Muscle layer of colon (tissue), 2 donors: ENCODE measurements around the gene C2orf42.
"Not testable (repeated sequence)": the region's sequence is repeated elsewhere in the genome, so short reads cannot be mapped to it uniquely, and the experiment has no call there.

Experiments used
- H3K27ac ChIP-seq: one replicate; pipeline ENCODE4 v1.7.0; 2013; ENCODE audit warnings: low read depth, mild to moderate bottlenecking, low read length, moderate library complexity
- H3K27me3 ChIP-seq, 2 donors: one replicate each; pipeline ENCODE4 v1.7.0; 2013; ENCODE audit warnings: low read length in 2 of 2, mild to moderate bottlenecking in 2 of 2; ENCODE audit not compliant: insufficient read depth in 2 of 2, control insufficient read depth in 1 of 2
- H3K36me3 ChIP-seq: one replicate; pipeline ENCODE4 v1.7.0; 2013; ENCODE audit warnings: mild to moderate bottlenecking, low read length; ENCODE audit not compliant: insufficient read depth
- H3K4me1 ChIP-seq: one replicate; pipeline ENCODE4 v1.7.0; 2013; ENCODE audit warnings: mild to moderate bottlenecking, low read length; ENCODE audit not compliant: insufficient read depth
- H3K4me3 ChIP-seq, 2 donors: one replicate each; pipeline ENCODE4 v1.7.0; 2013; ENCODE audit warnings: low read length in 2 of 2, low read depth in 1 of 2, mild to moderate bottlenecking in 1 of 2, moderate library complexity in 1 of 2
- H3K9ac ChIP-seq: one replicate; pipeline ENCODE4 v1.7.0; 2013; ENCODE audit warnings: low read length
- H3K9me3 ChIP-seq: one replicate; pipeline ENCODE4 v1.7.0; 2013; ENCODE audit warnings: mild to moderate bottlenecking, low read length
- donor health status: abdominal sarcoma.
- donor health status: Adenocarcinoma of cecum.

The C2orf42 gene

DNA sequence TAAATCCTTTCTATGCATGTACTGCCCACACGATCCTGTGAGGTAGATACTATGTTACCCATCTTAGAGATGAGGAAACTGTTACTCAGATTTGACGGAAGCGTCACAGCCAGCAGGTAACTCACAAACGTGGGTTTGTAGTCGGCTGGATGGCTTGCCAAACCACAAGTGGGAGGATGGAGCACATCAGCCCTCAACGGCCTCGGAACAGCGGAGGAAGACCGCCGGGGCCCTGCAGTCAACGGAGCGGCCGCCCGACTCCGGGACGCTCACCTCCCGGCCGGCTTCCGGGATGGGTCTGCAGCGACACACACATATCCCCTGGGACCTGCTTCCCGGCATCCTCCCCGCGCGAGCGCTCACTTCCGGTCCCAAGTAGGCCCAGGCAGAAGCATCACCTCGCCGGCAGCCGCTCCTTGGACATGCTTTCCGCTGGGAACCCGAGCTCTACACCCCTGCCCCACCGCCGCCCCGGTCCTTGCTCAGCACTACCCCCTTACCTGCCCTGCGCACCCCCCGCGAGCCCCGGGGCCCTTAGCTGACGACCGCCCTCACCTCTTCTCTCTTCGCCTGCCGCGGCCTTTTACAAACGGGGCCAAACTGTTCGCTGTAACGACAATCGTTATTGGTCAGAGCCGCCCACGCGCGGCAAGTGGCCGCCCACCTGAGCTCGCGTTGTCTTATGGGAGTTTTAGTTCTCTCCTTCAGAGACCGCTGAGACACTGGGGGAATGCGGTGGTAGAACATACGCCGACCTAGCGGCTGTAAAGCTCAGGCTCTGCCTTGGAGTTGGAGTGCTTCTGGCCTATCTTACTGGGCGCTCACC, at the start of gene C2orf42:
Gene C2orf42, minus strand, starts transcription at position 602 of the 826 bp plus-strand sequence. CDS start 9,034 bp downstream, outside the sequence.
- Histone ChIP-seq H3K9me3 (no peaks in the 10 kb centered on the region), H3K27ac (peak within 1 kb of the TSS; percentile 91), H3K36me3 (no peaks in the 10 kb centered on the region), H3K27me3 (no peaks in the 10 kb centered on the region), H3K4me1 (no peaks in the 10 kb centered on the region), H3K4me3 (peak within 1 kb of the TSS; percentile 51 to 71), H3K9ac (peak within 1 kb of the TSS; percentile 57)

DNA sequence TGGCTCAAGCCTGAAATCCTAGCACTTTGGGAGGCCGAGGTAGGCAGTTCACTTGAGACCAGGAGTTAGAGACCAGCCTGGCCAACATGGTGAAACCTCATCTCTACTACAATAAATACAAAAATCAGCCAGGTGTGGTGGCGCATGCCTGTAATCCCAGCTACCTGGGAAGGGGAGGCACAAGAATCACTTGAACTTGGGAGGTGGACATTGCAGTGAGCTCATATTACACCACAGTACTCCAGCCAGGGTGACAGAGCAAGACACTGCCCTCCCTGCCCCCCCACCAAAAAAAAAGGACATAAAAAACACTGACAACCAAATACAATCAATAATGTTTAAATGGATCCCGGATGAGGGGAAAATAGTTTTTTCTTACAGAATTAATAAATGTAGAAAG, 49.8 kb upstream of the C2orf42 start:
- Histone ChIP-seq H3K4me1 (peaks cover 11% of the 10 kb centered on the region), H3K36me3 (peaks cover 4% of the 10 kb centered on the region), H3K9ac (no peak overlapping the region), H3K27ac (no peak overlapping the region), H3K4me3 (no peak overlapping the region), H3K9me3 (no peaks in the 10 kb centered on the region), H3K27me3 (no peaks in the 10 kb centered on the region)

DNA sequence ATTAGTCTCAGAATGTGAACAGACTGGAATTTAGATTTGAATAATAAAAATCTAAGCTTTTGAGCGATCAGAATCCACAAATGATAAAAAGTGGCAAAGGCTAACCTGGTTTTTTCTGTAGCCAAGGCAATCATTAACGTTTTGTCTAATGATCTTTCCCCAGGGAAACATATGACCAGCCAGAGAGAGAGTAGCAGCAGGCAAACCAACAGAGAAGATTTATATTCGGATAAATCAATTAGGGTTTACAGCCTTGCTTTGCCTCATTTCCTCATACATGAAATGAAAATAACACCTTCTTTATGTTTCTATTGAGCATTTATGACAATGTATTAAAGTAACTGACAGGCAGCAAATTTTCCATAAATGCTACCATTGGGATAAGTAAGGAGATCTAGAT, 43.1 kb upstream of the C2orf42 start:
- no peak overlapping the region for H3K27ac ChIP-seq
- no peaks in the 10 kb centered on the region for H3K4me1 ChIP-seq
- H3K4me3 ChIP-seq: no peak overlapping the region
- H3K9me3 ChIP-seq: no peaks in the 10 kb centered on the region
- H3K27me3 ChIP-seq: no peaks in the 10 kb centered on the region
- no peak overlapping the region for H3K9ac ChIP-seq
- H3K36me3 ChIP-seq: peaks cover 25% of the 10 kb centered on the region

DNA sequence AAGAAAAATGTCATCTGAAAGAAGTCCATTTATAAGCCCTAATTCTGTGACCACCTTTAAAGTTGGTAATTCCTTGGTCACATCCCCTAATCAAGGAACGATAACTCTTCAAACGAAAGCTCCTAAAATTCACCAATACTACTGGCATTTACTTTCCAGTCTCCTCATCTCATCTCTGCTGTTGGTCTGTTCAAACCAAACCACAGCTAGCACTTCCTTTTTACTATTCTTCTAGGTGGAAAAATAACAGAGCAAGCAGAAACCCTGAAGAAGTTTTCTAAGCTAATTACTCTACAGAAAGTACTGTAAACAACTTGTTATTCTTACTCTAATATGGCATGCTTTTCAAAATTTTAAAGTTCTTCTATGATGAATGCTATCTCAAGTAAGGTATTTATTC, 36.0 kb upstream of the C2orf42 start:
- H3K4me1 ChIP-seq: no peaks in the 10 kb centered on the region
- H3K4me3 ChIP-seq: no peak overlapping the region
- H3K9ac ChIP-seq: no peak overlapping the region
- peaks cover 64% of the 10 kb centered on the region for H3K36me3 ChIP-seq
- H3K27ac ChIP-seq: no peak overlapping the region
- no peaks in the 10 kb centered on the region for H3K27me3 ChIP-seq
- H3K9me3 ChIP-seq: no peaks in the 10 kb centered on the region

DNA sequence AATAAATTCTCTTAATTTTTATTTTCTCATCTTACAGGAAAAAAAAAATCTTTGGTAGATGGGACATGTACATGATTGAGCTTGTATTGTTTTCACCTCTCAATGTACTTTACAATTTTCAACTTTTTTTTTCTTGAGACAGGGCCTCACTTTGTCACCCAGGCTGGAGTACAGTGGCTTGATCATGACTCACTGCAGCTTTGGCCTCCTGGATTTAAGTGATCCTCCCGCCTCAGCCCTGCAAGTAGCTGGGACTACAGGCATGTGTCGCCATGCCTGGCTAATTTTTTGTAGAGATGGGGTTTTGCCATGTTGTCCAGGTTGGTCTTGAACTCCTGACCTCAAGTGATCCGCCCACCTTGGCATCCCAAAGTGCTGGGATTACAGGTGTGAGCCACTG, 32.5 kb upstream of the C2orf42 start:
- H3K9ac ChIP-seq, H3K27ac ChIP-seq, H3K4me1 ChIP-seq, H3K27me3 ChIP-seq, H3K9me3 ChIP-seq, H3K4me3 ChIP-seq: not testable (repeated sequence)
- H3K36me3 ChIP-seq: peaks cover 71% of the 10 kb centered on the region

DNA sequence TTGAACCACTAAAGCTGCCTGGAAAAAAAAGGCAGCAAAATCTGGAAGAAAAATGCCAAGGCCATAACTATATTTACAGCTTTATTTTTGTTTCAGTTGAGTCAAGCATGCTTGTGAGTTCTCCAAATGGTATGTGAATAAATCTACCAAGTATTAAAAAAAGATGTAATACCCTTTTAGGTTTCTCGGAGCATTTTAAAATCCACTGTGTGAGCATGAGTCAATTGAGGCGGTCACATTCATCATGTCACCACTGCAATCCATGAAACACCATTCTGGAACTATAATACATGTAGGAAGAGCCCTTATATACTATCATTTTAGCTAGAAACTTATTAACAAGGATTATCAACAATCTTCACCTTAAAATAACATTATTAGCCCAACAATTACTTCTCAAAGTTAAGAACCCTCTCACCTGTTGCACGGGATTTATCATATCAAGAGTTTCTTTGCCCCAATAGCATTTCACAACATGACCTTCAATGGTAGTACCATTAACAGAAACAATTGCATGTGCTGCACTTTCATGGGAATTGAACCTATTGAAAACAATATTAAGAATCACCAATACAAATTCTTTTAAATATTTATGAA, 24.2 kb upstream of the C2orf42 start:
- H3K9me3 ChIP-seq: no peaks in the 10 kb centered on the region
- H3K4me1 ChIP-seq: no peaks in the 10 kb centered on the region
- no peak overlapping the region for H3K4me3 ChIP-seq
- peaks cover 41% of the 10 kb centered on the region for H3K36me3 ChIP-seq
- no peak overlapping the region for H3K9ac ChIP-seq
- H3K27ac ChIP-seq: no peak overlapping the region
- H3K27me3 ChIP-seq: no peaks in the 10 kb centered on the region

DNA sequence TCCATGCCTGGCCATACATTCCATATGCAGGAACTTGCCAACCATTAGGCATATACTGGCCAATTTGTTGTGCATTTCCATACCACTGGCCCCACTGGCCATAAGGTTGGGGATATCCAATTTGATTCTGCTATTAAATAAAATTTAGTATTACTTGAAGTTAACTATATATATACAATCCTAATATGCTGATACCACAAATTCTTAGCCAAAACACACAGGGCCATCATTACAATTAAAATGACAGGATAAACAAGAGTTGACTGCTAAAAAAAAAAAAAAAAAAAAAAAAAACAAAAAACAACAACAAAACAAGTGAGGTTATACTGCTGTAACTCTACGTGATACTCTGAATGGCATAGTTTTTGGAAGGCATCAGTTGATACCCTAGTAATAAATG, 23.5 kb upstream of the C2orf42 start:
- Histone ChIP-seq H3K36me3 (peaks cover 35% of the 10 kb centered on the region), H3K4me3 (no peak overlapping the region), H3K9me3 (no peaks in the 10 kb centered on the region), H3K9ac (no peak overlapping the region), H3K27me3 (no peaks in the 10 kb centered on the region), H3K4me1 (no peaks in the 10 kb centered on the region), H3K27ac (no peak overlapping the region)

DNA sequence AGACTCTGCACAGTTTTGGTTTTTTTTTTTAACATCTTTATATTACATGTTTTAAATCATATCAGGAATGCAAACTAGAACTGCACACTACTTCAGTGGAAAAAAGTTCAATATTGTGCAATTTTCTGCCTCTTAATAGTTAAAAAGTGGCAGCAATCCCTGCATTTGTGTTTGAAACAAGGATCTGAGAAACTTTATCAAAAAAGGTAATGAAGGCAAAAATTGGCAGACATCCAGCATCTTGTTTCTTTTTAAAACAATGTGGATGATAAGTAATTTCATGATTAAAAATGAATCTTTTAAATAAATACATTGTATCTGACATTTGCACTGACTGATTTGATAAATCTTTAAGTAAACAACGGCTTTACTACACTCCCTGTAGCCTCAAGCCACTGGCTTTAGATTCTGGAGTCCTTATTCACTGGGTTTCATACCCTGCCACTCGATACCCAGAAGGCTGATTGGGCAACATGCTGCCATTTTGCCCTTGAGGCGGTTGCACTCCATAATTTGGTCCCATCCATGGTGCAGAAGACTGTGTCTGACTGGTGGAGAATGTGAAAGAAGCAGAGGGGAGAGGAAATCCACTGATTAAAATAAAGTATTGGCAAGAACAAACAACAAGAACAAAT, 21.6 kb upstream of the C2orf42 start:
- Histone ChIP-seq H3K36me3 (peaks cover 26% of the 10 kb centered on the region), H3K27ac (no peak overlapping the region), H3K9me3 (no peaks in the 10 kb centered on the region), H3K9ac (no peak overlapping the region), H3K4me1 (no peaks in the 10 kb centered on the region), H3K27me3 (no peaks in the 10 kb centered on the region), H3K4me3 (no peak overlapping the region)

DNA sequence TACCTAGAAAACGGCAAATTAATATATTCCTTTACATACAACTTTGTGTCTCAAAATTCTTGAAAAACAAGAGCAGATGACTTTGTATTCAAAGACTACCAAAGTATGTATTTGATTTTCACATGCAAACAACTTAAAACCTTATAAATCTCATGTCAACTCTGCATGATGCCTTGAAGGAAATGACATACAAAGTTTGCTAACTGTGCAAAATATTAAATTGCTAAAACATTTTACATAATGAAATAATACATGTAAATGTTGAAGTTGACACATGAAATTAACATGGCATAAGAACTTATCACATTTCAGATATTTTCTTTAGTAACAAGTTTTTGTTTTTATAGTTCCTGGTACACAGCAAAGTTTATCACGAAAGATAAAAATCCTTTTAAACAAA, 20.8 kb upstream of the C2orf42 start:
- Histone ChIP-seq H3K27ac (no peak overlapping the region), H3K9ac (no peak overlapping the region), H3K27me3 (no peaks in the 10 kb centered on the region), H3K9me3 (no peaks in the 10 kb centered on the region), H3K36me3 (peaks cover 26% of the 10 kb centered on the region), H3K4me1 (no peaks in the 10 kb centered on the region), H3K4me3 (no peak overlapping the region)

DNA sequence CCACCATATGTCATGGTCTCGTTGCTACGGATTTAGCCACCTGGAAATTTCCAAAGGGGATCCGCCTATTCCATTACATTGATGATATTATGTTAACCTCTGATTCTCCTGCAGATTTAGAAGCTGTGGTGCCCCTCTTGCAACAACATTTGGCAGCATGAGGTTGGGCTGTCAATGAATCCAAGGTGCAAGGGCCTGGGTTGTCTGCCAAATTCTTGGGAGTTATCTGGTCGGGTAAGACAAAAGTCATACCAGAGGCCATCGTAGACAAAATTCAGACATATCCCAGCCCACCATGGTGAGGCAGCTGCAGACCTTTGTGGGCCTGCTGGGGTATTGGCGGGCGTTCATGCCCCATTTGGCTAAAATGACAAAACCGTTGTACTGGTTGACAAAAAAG, 13.6 kb upstream of the C2orf42 start:
- no peak overlapping the region for H3K27ac ChIP-seq
- no peaks in the 10 kb centered on the region for H3K36me3 ChIP-seq
- H3K4me1 ChIP-seq: no peaks in the 10 kb centered on the region
- H3K27me3 ChIP-seq: no peaks in the 10 kb centered on the region
- H3K4me3 ChIP-seq: no peak overlapping the region
- no peaks in the 10 kb centered on the region for H3K9me3 ChIP-seq
- H3K9ac ChIP-seq: no peak overlapping the region

DNA sequence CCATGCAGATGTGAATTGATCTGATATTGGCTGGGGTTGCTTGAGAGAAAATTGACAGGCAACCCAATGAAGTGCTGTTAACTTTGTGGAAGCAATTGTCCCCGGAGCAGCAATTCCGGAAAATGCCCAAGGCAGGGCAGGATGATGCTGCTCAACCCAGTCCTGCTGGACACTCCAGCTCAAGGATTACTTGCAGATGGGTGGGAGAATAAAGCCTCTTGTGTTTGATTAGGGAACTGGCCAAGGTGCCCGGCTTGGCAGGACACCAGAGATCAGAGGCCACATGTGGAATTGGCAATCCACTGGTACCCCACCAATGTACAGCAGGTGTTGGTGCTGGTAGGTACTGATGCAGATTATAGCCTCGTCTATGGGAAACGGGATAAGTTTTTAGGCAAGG, 12.3 kb upstream of the C2orf42 start:
- no peaks in the 10 kb centered on the region for H3K4me1 ChIP-seq
- H3K9me3 ChIP-seq: no peaks in the 10 kb centered on the region
- no peaks in the 10 kb centered on the region for H3K36me3 ChIP-seq
- H3K4me3 ChIP-seq: no peak overlapping the region
- no peaks in the 10 kb centered on the region for H3K27me3 ChIP-seq
- no peak overlapping the region for H3K9ac ChIP-seq
- no peak overlapping the region for H3K27ac ChIP-seq
